ENCODE measurements around the gene C1orf232. TPM values are rescaled to one million over a fixed set of nuclear protein-coding genes. Genes with fewer than 3 reads are reported as not detected.
A peak's percentile ranks its signal among the peaks of the same experiment; 100 is the strongest.

The C1orf232 gene
- polyA plus RNA-seq, 3 donors = not detected

- H3K4me2 ChIP-seq (replicated peaks; ENCODE audit: extremely low read depth, low read length, poor library complexity, severe bottlenecking) = no peak overlapping the region
- Mint-ChIP-seq H3K36me3 (no peaks in the 10 kb centered on the region), H3K9me3 (no peaks in the 10 kb centered on the region), H3K4me1 (no peaks in the 10 kb centered on the region), H3K27me3 (ENCODE audit: low read depth in 3 of 3) (peaks cover 0 to 3% (median 2%) of the 10 kb centered on the region in 3 donors), H3K4me3 (no peak overlapping the region), H3K27ac (peak overlapping the region in 1 of 7 donors; percentile 47)
- H3K27ac ChIP-seq (ENCODE audit: low read depth in 1 of 2, low read length in 2 of 2) = no peak overlapping the region
- H3K9ac ChIP-seq (ENCODE audit: insufficient read depth, low read length, poor library complexity, severe bottlenecking) = no peak overlapping the region
- H3K9me3 ChIP-seq (replicated peaks in 1 of 2; ENCODE audit: control insufficient read depth in 1 of 2, insufficient read depth in 1 of 2, low read length in 2 of 2) = no peaks in the 10 kb centered on the region
- H3K27me3 ChIP-seq (ENCODE audit: control insufficient read depth in 2 of 2, insufficient read depth in 2 of 2, low read length in 2 of 2) = no peaks in the 10 kb centered on the region
- no peak for DNase-seq
- no peaks in the 10 kb centered on the region for H4K20me1 ChIP-seq (ENCODE audit: insufficient read depth, low read length)
- no peak overlapping the region for H3K4me3 ChIP-seq (replicated peaks in 1 of 3; ENCODE audit: low read depth in 2 of 3, low read length in 3 of 3)
- WGBS (ENCODE audit: insufficient coverage) = 93% methylated on average over 2 of the region's 7 CpGs
- H3K36me3 ChIP-seq (replicated peaks in 1 of 2; ENCODE audit: control insufficient read depth in 1 of 2, insufficient read depth in 2 of 2, low read length in 2 of 2) = no peaks in the 10 kb centered on the region
- H3K79me2 ChIP-seq (ENCODE audit: insufficient read depth, low read length) = no peaks in the 10 kb centered on the region
- H2AFZ ChIP-seq (ENCODE audit: insufficient read depth, low read depth, low read length, poor library complexity, severe bottlenecking) = no peak overlapping the region
- H3K4me1 ChIP-seq (ENCODE audit: control insufficient read depth in 1 of 2, insufficient read depth in 2 of 2, low read length in 2 of 2) = no peaks in the 10 kb centered on the region
- TF ChIP-seq CTCF (IDR thresholded peaks at IDR 0.05) = no peak
- intact Hi-C loops (cut with micrococcal nuclease) = no loop called here
These were observed 21.1 kb upstream of the C1orf232 start for GRCh38 chr1:26189751-26190275.

GRCh38 chr1:26189331-26189730 lies 20.6 kb upstream of the C1orf232 start:
- Mint-ChIP-seq H3K4me1 (no peaks in the 10 kb centered on the region), H3K9me3 (no peaks in the 10 kb centered on the region), H3K27me3 (ENCODE audit: low read depth in 3 of 3) (peaks cover 0 to 3% (median 2%) of the 10 kb centered on the region in 3 donors), H3K27ac (no peak overlapping the region), H3K36me3 (no peaks in the 10 kb centered on the region), H3K4me3 (no peak overlapping the region)
- no peak overlapping the region for H3K9ac ChIP-seq (ENCODE audit: insufficient read depth, low read length, poor library complexity, severe bottlenecking)
- DNase-seq = no peak
- no peak overlapping the region for H2AFZ ChIP-seq (ENCODE audit: insufficient read depth, low read depth, low read length, poor library complexity, severe bottlenecking)
- no peaks in the 10 kb centered on the region for H3K9me3 ChIP-seq (replicated peaks in 1 of 2; ENCODE audit: control insufficient read depth in 1 of 2, insufficient read depth in 1 of 2, low read length in 2 of 2)
- H4K20me1 ChIP-seq (ENCODE audit: insufficient read depth, low read length) = no peaks in the 10 kb centered on the region
- WGBS (ENCODE audit: insufficient coverage) = 85% methylated on average over 5 of the region's 6 CpGs
- H3K4me1 ChIP-seq (ENCODE audit: control insufficient read depth in 1 of 2, insufficient read depth in 2 of 2, low read length in 2 of 2) = no peaks in the 10 kb centered on the region
- H3K4me2 ChIP-seq (replicated peaks; ENCODE audit: extremely low read depth, low read length, poor library complexity, severe bottlenecking) = no peak overlapping the region
- H3K27me3 ChIP-seq (ENCODE audit: control insufficient read depth in 2 of 2, insufficient read depth in 2 of 2, low read length in 2 of 2) = no peaks in the 10 kb centered on the region
- H3K27ac ChIP-seq (ENCODE audit: low read depth in 1 of 2, low read length in 2 of 2) = no peak overlapping the region
- no peaks in the 10 kb centered on the region for H3K79me2 ChIP-seq (ENCODE audit: insufficient read depth, low read length)
- H3K4me3 ChIP-seq (replicated peaks in 1 of 3; ENCODE audit: low read depth in 2 of 3, low read length in 3 of 3) = no peak overlapping the region
- H3K36me3 ChIP-seq (replicated peaks in 1 of 2; ENCODE audit: control insufficient read depth in 1 of 2, insufficient read depth in 2 of 2, low read length in 2 of 2) = no peaks in the 10 kb centered on the region
- TF ChIP-seq CTCF (IDR thresholded peaks at IDR 0.05) = no peak
- intact Hi-C loops (cut with micrococcal nuclease) = no loop called here
